Measurements from ENCODE around the gene CEPT1. TPM values are rescaled to one million over a fixed set of nuclear protein-coding genes. Genes with fewer than 3 reads are reported as not detected.
A peak's percentile ranks its signal among the peaks of the same experiment; 100 is the strongest.

Gene CEPT1
- total and polyA plus RNA-seq, 9 of the 15 experiments (the other 6 are each of a cell fraction or from before 2014, with no cell fraction given): 24.4 to 72.6 (median 42.4) TPM

- TF ChIP-seq E2F6 (IDR thresholded peaks at IDR 0.05; ENCODE audit: borderline replicate concordance in 1 of 2, extremely low read depth in 1 of 2, insufficient read depth in 1 of 2, insufficient read length in 1 of 2, low read depth in 1 of 2, low read length in 1 of 2, poor library complexity in 1 of 2, severe bottlenecking in 1 of 2): peak; percentile 10 to 51
- TF ChIP-seq GATAD2A (IDR thresholded peaks at IDR 0.05): peak; percentile 30; the same call in 1 of the 2 replicates
- TF ChIP-seq POLR2A (conservative IDR thresholded peaks at IDR 0.05): peak; percentile 96
- TF ChIP-seq NRF1 (conservative IDR thresholded peaks at IDR 0.05 in 1 of 2, IDR thresholded peaks at IDR 0.05 in 1 of 2): peak; percentile 85 to 87
- peak; percentile 56; the same call in 1 of the 2 replicates for TF ChIP-seq ZNF449 (CRISPR knock-in tag; IDR thresholded peaks at IDR 0.05)
- 0 out of 2 replicates have a peak, but pooled peaks have one; percentile 13 for TF ChIP-seq ZFP1 (CRISPR knock-in tag; IDR thresholded peaks at IDR 0.05)
- peak; percentile 62 for TF ChIP-seq HCFC1 (IDR thresholded peaks at IDR 0.05; ENCODE audit: low read depth, low read length)
- peak; percentile 68; the same call in 1 of the 2 replicates for TF ChIP-seq FOXJ2 (tag; IDR thresholded peaks at IDR 0.05)
- peak; percentile 56 for TF ChIP-seq CREM (IDR thresholded peaks at IDR 0.05; ENCODE audit: low read depth)
- no peak for TF ChIP-seq SMARCB1 (IDR thresholded peaks at IDR 0.05; ENCODE audit: insufficient read length, low read depth)
- TF ChIP-seq PML (IDR thresholded peaks at IDR 0.05; ENCODE audit: low read length): peak; percentile 93
- TF ChIP-seq MEF2D (tag; conservative IDR thresholded peaks at IDR 0.05; ENCODE audit: low read depth): 0 out of 2 replicates have a peak, but pooled peaks have one; percentile 25
- TF ChIP-seq SNIP1 (IDR thresholded peaks at IDR 0.05; ENCODE audit: low read depth): no peak
- TF ChIP-seq SETDB1 (IDR thresholded peaks at IDR 0.05; ENCODE audit: low read length): peak; percentile 53
- peak; percentile 96 for TF ChIP-seq RBFOX2 (IDR thresholded peaks at IDR 0.05; ENCODE audit: low read depth, low read length)
- peak; percentile 84 for TF ChIP-seq TAF9B (IDR thresholded peaks at IDR 0.05; ENCODE audit: partially characterized antibody)
- peak; percentile 87 for TF ChIP-seq TBP (optimal IDR thresholded peaks at IDR 0.05; ENCODE audit: low read depth, low read length)
- TF ChIP-seq EP400 (IDR thresholded peaks at IDR 0.05): peak; percentile 83
- TF ChIP-seq ZNF239 (CRISPR knock-in tag; IDR thresholded peaks at IDR 0.05): no peak
- peak in 1 of 2 experiments; percentile 71; a peak in 2 of 4 replicates for TF ChIP-seq ZNF639 (CRISPR knock-in tag; conservative IDR thresholded peaks at IDR 0.05 in 1 of 2, IDR thresholded peaks at IDR 0.05 in 1 of 2)
- no peak for TF ChIP-seq NFIX (CRISPR knock-in tag; IDR thresholded peaks at IDR 0.05; ENCODE audit: low read depth)
- TF ChIP-seq ZNF263 (CRISPR knock-in tag; IDR thresholded peaks at IDR 0.05; ENCODE audit: borderline replicate concordance): peak; percentile 26
- 0 out of 4 replicates have a peak, but pooled peaks of 1 of the 2 experiments have one; percentile 19 for TF ChIP-seq NONO (IDR thresholded peaks at IDR 0.05; ENCODE audit: low read depth in 2 of 2, low read length in 1 of 2)
- TF ChIP-seq ZNF232 (CRISPR knock-in tag; IDR thresholded peaks at IDR 0.05): 0 out of 2 replicates have a peak, but pooled peaks have one; percentile 63
- TF ChIP-seq PHF8 (IDR thresholded peaks at IDR 0.05; ENCODE audit: borderline replicate concordance, low read length): peak; percentile 93; the same call in 1 of the 2 replicates
These were observed at the start of gene CEPT1, which contains the start of gene DRAM2 (continued) for GRCh38 chr1:111139956-111140679.

Measured in K562 (cell line).